SK-N-SH treated with all-trans-retinoic acid at 6 μM for 48 hours (cell line): ENCODE results near the gene DDX31.
"Not testable (repeated sequence)": the region's sequence is repeated elsewhere in the genome, so short reads cannot be mapped to it uniquely, and the experiment has no call there.

Source experiments
- ARNTL ChIP-seq: fragments of 450-650 bp; formaldehyde crosslinking; IDR thresholded peaks from 2 replicates; pipeline ENCODE4 v1.5.0; 2020; ENCODE audit warnings: low read depth, mild to moderate bottlenecking, moderate library complexity, borderline replicate concordance
- CREB5 ChIP-seq: fragments of 250-450 bp; sonication (Bioruptor Pico); IDR thresholded peaks from 2 replicates; pipeline ENCODE4 v1.5.1; 2020; ENCODE audit warnings: low read depth, mild to moderate bottlenecking, moderate library complexity
- TSHZ2 ChIP-seq: fragments of 250-450 bp; sonication (Bioruptor Pico); IDR thresholded peaks from 2 replicates; pipeline ENCODE4 v1.5.0; 2020; ENCODE audit warnings: mild to moderate bottlenecking, moderate library complexity
- ZFP30 ChIP-seq: fragments of 450-650 bp; formaldehyde crosslinking; IDR thresholded peaks from 2 replicates; pipeline ENCODE4 v1.5.0; 2022; ENCODE audit warnings: mild to moderate bottlenecking, moderate library complexity
- ZNF565 ChIP-seq: fragments of 450-650 bp; formaldehyde crosslinking; conservative IDR thresholded peaks from 2 replicates; pipeline ENCODE4 v1.5.0; 2020; ENCODE audit warnings: low read depth, mild to moderate bottlenecking, moderate library complexity
- ZNF8 ChIP-seq: fragments of 450-650 bp; formaldehyde crosslinking; IDR thresholded peaks from 2 replicates; pipeline ENCODE4 v1.5.0; 2020; ENCODE audit warnings: mild to moderate bottlenecking, moderate library complexity

GRCh38 chr9:132711152-132711551 lies 41.4 kb upstream of the DDX31 start:
- TF ChIP-seq TSHZ2 (CRISPR knock-in tag); ZFP30 (CRISPR knock-in tag); ZNF565 (CRISPR knock-in tag); ARNTL; CREB5; ZNF8: not testable (repeated sequence)
